LNCaP clone FGC (cell line): ENCODE results near the gene INPP5A.

Experiments
- DNase-seq: peaks from one replicate; pipeline ENCODE4 v3.0.0-alpha.2; 2011; ENCODE audit warnings: low read depth
- H3K4me3 ChIP-seq: 2 replicates; pipeline ENCODE4 v1.5.1; 2011; ENCODE audit warnings: mild to moderate bottlenecking, low read depth, low read length, control low read depth
- CTCF ChIP-seq: IDR thresholded peaks from 2 replicates; pipeline ENCODE4 v1.5.1; 2012; ENCODE audit warnings: mild to moderate bottlenecking; ENCODE audit not compliant: control insufficient read depth, insufficient read depth; ENCODE audit errors: extremely low read depth

The INPP5A gene

GRCh38 chr10:132539894-132540293 lies 2.3 kb downstream of the INPP5A start:
- no peak for DNase-seq
- H3K4me3 ChIP-seq: no peak overlapping the region
- no peak for TF ChIP-seq CTCF

DNA sequence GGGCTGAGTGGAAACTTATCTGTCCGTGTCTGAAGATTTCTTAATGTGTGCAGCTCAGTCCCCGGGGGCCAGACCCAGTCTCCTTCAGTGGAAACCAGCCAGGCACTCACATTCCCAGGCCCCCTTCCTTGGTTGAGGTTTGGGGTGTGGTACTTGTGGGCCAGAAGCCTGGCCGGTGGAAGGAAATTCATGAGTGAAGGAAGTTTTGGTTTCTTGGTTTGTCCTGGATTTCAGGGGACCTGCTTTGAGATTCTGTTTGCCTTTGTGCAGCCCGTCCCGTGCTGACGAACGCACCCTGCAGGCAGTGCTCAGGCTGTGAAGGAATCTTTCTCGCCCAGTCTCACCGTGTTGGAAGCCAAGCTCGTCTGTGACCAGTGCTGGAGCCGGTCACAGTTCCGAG lies 2.9 kb downstream of the INPP5A start:
- no peak overlapping the region for H3K4me3 ChIP-seq
- DNase-seq: no peak
- peak; percentile 34 for TF ChIP-seq CTCF

- no peak for DNase-seq
- no peak overlapping the region for H3K4me3 ChIP-seq
- TF ChIP-seq CTCF: no peak
Measured at GRCh38 chr10:132541129-132541528, 3.5 kb downstream of the INPP5A start.

GRCh38 chr10:132541601-132542011 lies 4.0 kb downstream of the INPP5A start:
- DNase-seq: no peak
- no peak for TF ChIP-seq CTCF
- H3K4me3 ChIP-seq: no peak overlapping the region

DNA sequence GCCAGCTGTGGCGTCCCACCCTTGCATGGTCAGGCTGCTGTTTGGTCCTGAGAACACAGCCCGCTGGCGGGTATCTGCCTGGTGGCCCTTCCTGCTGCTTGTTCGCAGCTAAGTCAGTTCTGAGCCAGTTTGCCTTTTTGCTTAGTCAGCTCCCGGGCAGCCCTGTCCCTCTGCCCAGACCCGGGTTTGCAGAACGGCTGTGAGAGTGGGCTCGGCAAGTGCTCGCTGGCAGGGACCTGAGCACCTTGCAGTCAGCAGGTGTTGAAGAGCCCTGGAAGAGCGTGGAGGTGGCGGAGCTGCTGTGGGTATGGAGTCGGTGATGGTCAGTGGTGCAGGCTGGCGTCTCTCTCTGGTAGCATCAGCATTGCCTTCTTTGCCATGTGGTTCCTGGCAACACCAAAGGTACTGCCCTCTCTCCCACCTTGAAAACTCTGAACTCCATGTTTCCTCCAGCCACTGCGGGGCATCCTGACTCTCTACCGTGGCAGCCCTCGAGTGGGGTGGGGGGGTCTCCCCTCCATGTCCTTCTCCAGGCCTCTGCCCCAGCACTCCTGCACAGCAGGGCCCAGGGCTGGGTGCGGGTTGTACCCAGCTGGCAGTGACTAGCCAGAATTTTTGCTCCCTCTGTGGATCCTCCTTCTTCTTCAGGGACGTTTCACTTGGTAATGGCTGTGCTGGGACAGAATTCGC lies 4.6 kb downstream of the INPP5A start:
- TF ChIP-seq CTCF: no peak
- DNase-seq: no peak
- H3K4me3 ChIP-seq: no peak overlapping the region

GRCh38 chr10:132542819-132543218 lies 5.2 kb downstream of the INPP5A start:
- no peak for TF ChIP-seq CTCF
- H3K4me3 ChIP-seq: no peak overlapping the region
- no peak for DNase-seq
